GM12878 (cell line): ENCODE results near the gene ADAMTS14. TPM values are rescaled to one million over a fixed set of nuclear protein-coding genes. Genes with fewer than 3 reads are reported as not detected.

Experiments
- ATAC-seq: fragments of 200-7000 bp; cut with Tn5 transposase; 3 replicates; pipeline ENCODE4 v1.9.1; 2020; ENCODE audit warnings: mild to moderate bottlenecking, moderate library complexity
- BruUV-seq: library from RNA; stranded (reverse); fragments of 400-500 nt; replicated peaks from 2 replicates; lab custom pipeline; 2021; lab: Mats Ljungman, UMichigan
- CTCF ChIA-PET: fragments of 300-600 bp; sonication (Branson Sonifier 250); formaldehyde crosslinking; extraction: SDS; loops from one replicate; lab custom pipeline; 2021; ENCODE audit warnings: inconsistent platforms; lab: Yijun Ruan, JAX
- POLR2A ChIA-PET: fragments of 350-600 bp; formaldehyde crosslinking; extraction: SDS; loops from one replicate; lab custom pipeline; 2021; ENCODE audit warnings: inconsistent platforms; lab: Charles Lee
- RAD21 ChIA-PET: fragments of 300-600 bp; sonication (Branson Sonifier 250); formaldehyde crosslinking; loops from one replicate; lab custom pipeline; 2023; ENCODE audit warnings: antibody characterized with exemption; ENCODE audit not compliant: unreplicated experiment; lab: Charles Lee
- SMC1A ChIA-PET: fragments of 300-600 bp; sonication (Branson Sonifier 250); formaldehyde crosslinking; loops from one replicate; lab custom pipeline; 2023; ENCODE audit not compliant: unreplicated experiment, uncharacterized antibody; lab: Charles Lee
- DNase-seq: peaks from one replicate; pipeline ENCODE4 v3.0.0-alpha.2; 2011; ENCODE audit warnings: low read depth, low spot score
- FAIRE-seq: peaks from 3 replicates; lab custom pipeline; 2011; peaks lifted over from hg19 to GRCh38; lab: Jason Lieb, UNC
- H2AFZ ChIP-seq: 2 replicates; pipeline ENCODE4 v1.6.0; 2011; ENCODE audit warnings: low read depth, low read length, control low read depth; ENCODE audit not compliant: control insufficient read depth
- H3K27ac ChIP-seq: 2 replicates; pipeline ENCODE4 v1.5.1; 2011; ENCODE audit warnings: control low read depth; ENCODE audit not compliant: control insufficient read depth, insufficient read depth
- H3K27me3 ChIP-seq, 2 experiments: replicated peaks in 1 of 2; 2 replicates each; pipeline versions ENCODE4 v1.6.0 to v1.6.1; 2011; ENCODE audit warnings: low read length in 1 of 2; ENCODE audit not compliant: control insufficient read depth in 2 of 2, insufficient read depth in 2 of 2
- H3K36me3 ChIP-seq, 2 experiments: 2 replicates each; pipeline ENCODE4 v1.5.1; 2011; ENCODE audit warnings: low read length in 1 of 2; ENCODE audit not compliant: control insufficient read depth in 2 of 2, insufficient read depth in 2 of 2
- H3K4me1 ChIP-seq: 2 replicates; pipeline ENCODE4 v1.6.1; 2011; ENCODE audit warnings: mild to moderate bottlenecking, low read length, moderate library complexity, mixed read lengths; ENCODE audit not compliant: control insufficient read depth, insufficient read depth
- H3K4me2 ChIP-seq: 2 replicates; pipeline ENCODE4 v1.6.0; 2011; ENCODE audit warnings: control low read depth; ENCODE audit not compliant: control insufficient read depth, insufficient read depth
- H3K4me3 ChIP-seq: fragments of 200-600 bp; sonication (generic); 2 replicates; pipeline ENCODE4 v1.5.1; 2016
- H3K79me2 ChIP-seq: 2 replicates; pipeline ENCODE4 v1.6.0; 2011; ENCODE audit warnings: low read length; ENCODE audit not compliant: control insufficient read depth, insufficient read depth
- H3K9ac ChIP-seq: 2 replicates; pipeline ENCODE4 v1.8.0; 2011; ENCODE audit warnings: low read length, control low read depth, mixed read lengths; ENCODE audit not compliant: control insufficient read depth, insufficient read depth
- H3K9me3 ChIP-seq: replicated peaks from 3 replicates; pipeline ENCODE4 v1.5.1; 2011; ENCODE audit warnings: mild to moderate bottlenecking, low read length; ENCODE audit not compliant: control insufficient read depth, insufficient read depth
- H4K20me1 ChIP-seq: 2 replicates; pipeline ENCODE4 v1.6.0; 2011; ENCODE audit not compliant: control insufficient read depth, insufficient read depth
- MEF2A ChIP-seq: IDR thresholded peaks from 2 replicates; pipeline ENCODE4 v1.6.1; 2011; ENCODE audit warnings: low read depth, mild to moderate bottlenecking, low read length, moderate library complexity; ENCODE audit not compliant: insufficient read depth
- NR2C1 ChIP-seq: fragments of 450-650 bp; IDR thresholded peaks from 2 replicates; pipeline ENCODE4 v1.6.1; 2017; ENCODE audit warnings: antibody characterized with exemption, mild to moderate bottlenecking, moderate library complexity
- NR2C2 ChIP-seq: IDR thresholded peaks from 2 replicates; pipeline ENCODE4 v1.6.1; 2011; ENCODE audit warnings: borderline replicate concordance, low read depth; ENCODE audit not compliant: control insufficient read depth, insufficient read length
- RUNX3 ChIP-seq: IDR thresholded peaks from 2 replicates; pipeline ENCODE4 v1.6.1; 2012; ENCODE audit warnings: low read length, inconsistent platforms
- SIX5 ChIP-seq: IDR thresholded peaks from 2 replicates; pipeline ENCODE4 v1.6.1; 2011; ENCODE audit warnings: mild to moderate bottlenecking, low read depth, low read length, moderate library complexity; ENCODE audit not compliant: severe bottlenecking
- ZNF274 ChIP-seq: IDR thresholded peaks from one replicate; pipeline ENCODE4 v1.8.0; 2011; ENCODE audit not compliant: insufficient read length, insufficient read depth
- WGBS: methylation state at CpG from one replicate; pipeline ENCODE4 v1.1.6; 2016; ENCODE audit warnings: low lambda C conversion rate; ENCODE audit not compliant: insufficient replicate concordance, insufficient coverage; ENCODE audit errors: missing lambda C conversion rate; 5-methylcytosine and 5-hydroxymethylcytosine counted together
- in situ Hi-C: fragments of 300-500 bp; cut with MboI; formaldehyde crosslinking; loops from 9 replicates; pipeline ENCODE4 v1.14.3; 2018; ENCODE audit warnings: mixed read lengths
- intact Hi-C: fragments of 100-400 bp; cut with micrococcal nuclease; formaldehyde crosslinking; loops from one replicate; pipeline ENCODE4 v1.14.2; 2022; ENCODE audit not compliant: unreplicated experiment
- polyA plus RNA-seq, 11 experiments: library from polyadenylated mRNA; depleted of rRNA in 4 of 11; unstranded in 6 of 11; stranded (reverse) in 5 of 11; fragments of >200 nt; fragmentation: Nextera tagmentation in 4 of 11; fragmentation: Illumina TruSeq in 1 of 11; extraction: Ambion mirVana in 4 of 11; extraction: Trizol in 1 of 11; gene quantifications; 1 replicate in 1 of 11; 2 replicates in 10 of 11; pipeline versions ENCODE4 v1.2.1 to v1.2.3, GENCODE V29; 2011 to 2016; ENCODE audit warnings: inconsistent platforms in 2 of 11, missing spikeins in 2 of 11, low read depth in 1 of 11
- total RNA-seq, 4 experiments: library from RNA; depleted of rRNA in 3 of 4; stranded (reverse); fragments of >200 nt in 3 of 4; fragmentation: Illumina TruSeq in 1 of 4; extraction: Trizol in 1 of 4; gene quantifications; 2 replicates each; pipeline versions ENCODE4 v1.2.1 to v1.2.3, GENCODE V29; 2013 to 2021
- TF ChIP-seq, protein P1 (sequence below): fragments of 450-650 bp; IDR thresholded peaks from 2 replicates; pipeline ENCODE4 v1.6.1; 2017; ENCODE audit warnings: low read depth, mild to moderate bottlenecking, moderate library complexity
- TF ChIP-seq, protein P2 (sequence below): fragments of 450-650 bp; IDR thresholded peaks from 2 replicates; pipeline ENCODE4 v1.6.1; 2016; ENCODE audit warnings: mild to moderate bottlenecking, moderate library complexity, borderline replicate concordance
- TF ChIP-seq, protein P3 (sequence below): fragments of 450-650 bp; formaldehyde crosslinking; IDR thresholded peaks from 2 replicates; pipeline ENCODE4 v1.4.0; 2020; ENCODE audit warnings: mild to moderate bottlenecking, moderate library complexity

ADAMTS14 gene
- total and polyA plus RNA-seq, 10 of the 15 experiments (the other 5 are each of a cell fraction or from before 2014, with no cell fraction given), result 0.03 to 0.05 TPM; not detected in 8

DNA sequence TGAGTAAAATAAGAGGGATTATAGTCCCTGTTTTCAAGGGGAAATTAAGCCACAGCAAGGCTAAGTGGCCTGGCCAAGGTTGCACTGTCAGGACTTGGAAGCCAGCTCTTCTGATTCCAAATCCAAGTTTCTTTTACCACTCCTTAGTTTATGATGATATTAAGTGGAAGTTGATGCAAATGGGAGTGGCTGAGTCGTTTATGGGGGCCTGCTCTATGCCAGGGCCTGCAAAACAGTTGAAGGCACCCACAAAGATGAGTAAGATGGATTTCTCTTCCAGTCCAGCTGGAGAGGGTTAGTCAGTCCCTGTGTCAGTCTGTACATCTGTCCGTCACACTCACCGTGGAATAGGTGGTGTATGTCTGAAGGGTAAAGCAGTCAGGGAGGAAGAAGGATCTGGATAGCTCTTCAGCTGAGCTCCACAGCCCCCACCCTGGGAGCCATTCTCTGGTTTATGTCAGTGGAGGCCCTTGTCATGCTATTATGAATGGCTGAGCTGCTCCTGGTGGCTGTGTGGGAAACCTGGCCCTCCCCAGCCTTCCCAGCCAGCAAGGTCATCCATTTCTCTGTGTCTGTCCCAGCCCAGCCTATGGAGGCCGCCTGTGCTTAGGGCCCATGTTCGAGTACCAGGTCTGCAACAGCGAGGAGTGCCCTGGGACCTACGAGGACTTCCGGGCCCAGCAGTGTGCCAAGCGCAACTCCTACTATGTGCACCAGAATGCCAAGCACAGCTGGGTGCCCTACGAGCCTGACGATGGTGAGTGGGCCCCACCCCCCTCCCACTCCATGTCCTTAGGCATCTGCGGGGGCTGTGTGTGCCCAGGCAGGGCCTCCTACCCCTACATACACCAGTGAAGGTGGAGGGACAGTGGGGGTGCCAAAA is 68.3 kb downstream of the ADAMTS14 start (continued):
- TF ChIP-seq, protein P1, sequence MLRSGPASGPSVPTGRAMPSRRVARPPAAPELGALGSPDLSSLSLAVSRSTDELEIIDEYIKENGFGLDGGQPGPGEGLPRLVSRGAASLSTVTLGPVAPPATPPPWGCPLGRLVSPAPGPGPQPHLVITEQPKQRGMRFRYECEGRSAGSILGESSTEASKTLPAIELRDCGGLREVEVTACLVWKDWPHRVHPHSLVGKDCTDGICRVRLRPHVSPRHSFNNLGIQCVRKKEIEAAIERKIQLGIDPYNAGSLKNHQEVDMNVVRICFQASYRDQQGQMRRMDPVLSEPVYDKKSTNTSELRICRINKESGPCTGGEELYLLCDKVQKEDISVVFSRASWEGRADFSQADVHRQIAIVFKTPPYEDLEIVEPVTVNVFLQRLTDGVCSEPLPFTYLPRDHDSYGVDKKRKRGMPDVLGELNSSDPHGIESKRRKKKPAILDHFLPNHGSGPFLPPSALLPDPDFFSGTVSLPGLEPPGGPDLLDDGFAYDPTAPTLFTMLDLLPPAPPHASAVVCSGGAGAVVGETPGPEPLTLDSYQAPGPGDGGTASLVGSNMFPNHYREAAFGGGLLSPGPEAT, result no peak
- TF ChIP-seq RUNX3 (no peak), MEF2A (no peak)

DNA sequence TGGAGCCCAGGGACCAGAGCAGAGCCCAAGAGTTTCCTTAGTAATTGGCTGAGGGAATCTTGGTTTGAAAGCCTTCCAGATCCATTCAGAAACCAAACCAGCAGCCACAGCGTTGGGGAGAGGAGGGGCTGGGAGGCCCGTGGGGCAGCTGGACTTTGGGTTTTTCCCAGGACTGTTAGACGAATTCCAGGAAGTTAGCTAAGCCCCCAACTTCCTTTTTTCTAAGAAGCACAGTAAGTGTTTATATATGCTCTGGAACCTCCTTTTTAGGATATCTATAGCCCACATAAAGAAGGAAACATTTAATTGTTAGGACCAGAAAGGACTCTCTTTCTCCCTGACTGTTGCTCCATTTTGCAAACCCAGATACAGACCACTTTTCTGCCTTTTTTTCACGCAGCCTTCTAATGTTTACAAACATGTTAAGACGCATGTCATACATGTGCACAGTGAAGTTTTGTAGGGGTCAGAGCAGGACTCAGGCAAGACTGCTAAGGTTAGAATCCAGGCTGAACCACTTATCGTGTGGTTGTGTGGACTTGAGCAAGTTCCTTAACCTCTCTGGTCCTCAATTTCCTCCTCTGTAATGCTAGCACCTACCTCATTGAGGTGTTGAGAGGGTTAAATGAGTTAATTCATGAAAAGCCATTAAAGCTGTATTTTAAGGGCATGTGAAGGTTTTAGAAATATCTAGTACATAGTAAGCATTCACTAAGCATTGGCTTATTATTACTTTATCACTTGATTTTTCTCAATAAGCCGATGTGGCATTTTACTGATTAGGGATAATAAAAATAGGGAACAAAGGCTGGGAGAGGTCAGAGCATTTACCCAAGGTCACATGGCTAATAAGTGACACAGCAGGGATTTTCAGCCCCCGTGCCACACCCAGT is 70.5 kb downstream of the ADAMTS14 start:
- ATAC-seq, result no peak
- CTCF ChIA-PET, result interaction anchor here (1.2 kb wide), 1 partner anchor 16 kb away, joined by 4 read pairs; no protein-coding TSS in a partner anchor
- Histone ChIP-seq H3K4me2 (no peak overlapping the region), H3K36me3 (no peaks in the 10 kb centered on the region), H3K9ac (no peak overlapping the region), H3K27ac (no peak overlapping the region), H3K4me3 (no peak overlapping the region), H3K79me2 (no peaks in the 10 kb centered on the region), H4K20me1 (no peaks in the 10 kb centered on the region), H3K27me3 (no peaks in the 10 kb centered on the region), H3K4me1 (no peaks in the 10 kb centered on the region), H2AFZ (no peak overlapping the region), H3K9me3 (no peaks in the 10 kb centered on the region)
- in situ Hi-C loops, result no loop called here
- intact Hi-C loops, result no loop called here
- FAIRE-seq, result no peak
- 20% methylated on average over 8 of the region's 8 CpGs for WGBS
- RAD21 ChIA-PET, result no interaction called here
- DNase-seq, result no peak
- BruUV-seq, result no TSS peak
- SMC1A ChIA-PET, result no interaction called here
- POLR2A ChIA-PET, result no interaction called here
- TF ChIP-seq NR2C2 (no peak), SIX5 (no peak), ZNF274 (no peak), NR2C1 (no peak)
- TF ChIP-seq, protein P2, sequence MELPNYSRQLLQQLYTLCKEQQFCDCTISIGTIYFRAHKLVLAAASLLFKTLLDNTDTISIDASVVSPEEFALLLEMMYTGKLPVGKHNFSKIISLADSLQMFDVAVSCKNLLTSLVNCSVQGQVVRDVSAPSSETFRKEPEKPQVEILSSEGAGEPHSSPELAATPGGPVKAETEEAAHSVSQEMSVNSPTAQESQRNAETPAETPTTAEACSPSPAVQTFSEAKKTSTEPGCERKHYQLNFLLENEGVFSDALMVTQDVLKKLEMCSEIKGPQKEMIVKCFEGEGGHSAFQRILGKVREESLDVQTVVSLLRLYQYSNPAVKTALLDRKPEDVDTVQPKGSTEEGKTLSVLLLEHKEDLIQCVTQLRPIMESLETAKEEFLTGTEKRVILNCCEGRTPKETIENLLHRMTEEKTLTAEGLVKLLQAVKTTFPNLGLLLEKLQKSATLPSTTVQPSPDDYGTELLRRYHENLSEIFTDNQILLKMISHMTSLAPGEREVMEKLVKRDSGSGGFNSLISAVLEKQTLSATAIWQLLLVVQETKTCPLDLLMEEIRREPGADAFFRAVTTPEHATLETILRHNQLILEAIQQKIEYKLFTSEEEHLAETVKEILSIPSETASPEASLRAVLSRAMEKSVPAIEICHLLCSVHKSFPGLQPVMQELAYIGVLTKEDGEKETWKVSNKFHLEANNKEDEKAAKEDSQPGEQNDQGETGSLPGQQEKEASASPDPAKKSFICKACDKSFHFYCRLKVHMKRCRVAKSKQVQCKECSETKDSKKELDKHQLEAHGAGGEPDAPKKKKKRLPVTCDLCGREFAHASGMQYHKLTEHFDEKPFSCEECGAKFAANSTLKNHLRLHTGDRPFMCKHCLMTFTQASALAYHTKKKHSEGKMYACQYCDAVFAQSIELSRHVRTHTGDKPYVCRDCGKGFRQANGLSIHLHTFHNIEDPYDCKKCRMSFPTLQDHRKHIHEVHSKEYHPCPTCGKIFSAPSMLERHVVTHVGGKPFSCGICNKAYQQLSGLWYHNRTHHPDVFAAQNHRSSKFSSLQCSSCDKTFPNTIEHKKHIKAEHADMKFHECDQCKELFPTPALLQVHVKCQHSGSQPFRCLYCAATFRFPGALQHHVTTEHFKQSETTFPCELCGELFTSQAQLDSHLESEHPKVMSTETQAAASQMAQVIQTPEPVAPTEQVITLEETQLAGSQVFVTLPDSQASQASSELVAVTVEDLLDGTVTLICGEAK, result no peak
- TF ChIP-seq, protein P3, sequence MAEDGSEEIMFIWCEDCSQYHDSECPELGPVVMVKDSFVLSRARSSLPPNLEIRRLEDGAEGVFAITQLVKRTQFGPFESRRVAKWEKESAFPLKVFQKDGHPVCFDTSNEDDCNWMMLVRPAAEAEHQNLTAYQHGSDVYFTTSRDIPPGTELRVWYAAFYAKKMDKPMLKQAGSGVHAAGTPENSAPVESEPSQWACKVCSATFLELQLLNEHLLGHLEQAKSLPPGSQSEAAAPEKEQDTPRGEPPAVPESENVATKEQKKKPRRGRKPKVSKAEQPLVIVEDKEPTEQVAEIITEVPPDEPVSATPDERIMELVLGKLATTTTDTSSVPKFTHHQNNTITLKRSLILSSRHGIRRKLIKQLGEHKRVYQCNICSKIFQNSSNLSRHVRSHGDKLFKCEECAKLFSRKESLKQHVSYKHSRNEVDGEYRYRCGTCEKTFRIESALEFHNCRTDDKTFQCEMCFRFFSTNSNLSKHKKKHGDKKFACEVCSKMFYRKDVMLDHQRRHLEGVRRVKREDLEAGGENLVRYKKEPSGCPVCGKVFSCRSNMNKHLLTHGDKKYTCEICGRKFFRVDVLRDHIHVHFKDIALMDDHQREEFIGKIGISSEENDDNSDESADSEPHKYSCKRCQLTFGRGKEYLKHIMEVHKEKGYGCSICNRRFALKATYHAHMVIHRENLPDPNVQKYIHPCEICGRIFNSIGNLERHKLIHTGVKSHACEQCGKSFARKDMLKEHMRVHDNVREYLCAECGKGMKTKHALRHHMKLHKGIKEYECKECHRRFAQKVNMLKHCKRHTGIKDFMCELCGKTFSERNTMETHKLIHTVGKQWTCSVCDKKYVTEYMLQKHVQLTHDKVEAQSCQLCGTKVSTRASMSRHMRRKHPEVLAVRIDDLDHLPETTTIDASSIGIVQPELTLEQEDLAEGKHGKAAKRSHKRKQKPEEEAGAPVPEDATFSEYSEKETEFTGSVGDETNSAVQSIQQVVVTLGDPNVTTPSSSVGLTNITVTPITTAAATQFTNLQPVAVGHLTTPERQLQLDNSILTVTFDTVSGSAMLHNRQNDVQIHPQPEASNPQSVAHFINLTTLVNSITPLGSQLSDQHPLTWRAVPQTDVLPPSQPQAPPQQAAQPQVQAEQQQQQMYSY (CRISPR knock-in tag), result no peak
